Measurements from ENCODE around the gene MAP7D1.
A peak's percentile ranks its signal among the peaks of the same experiment; 100 is the strongest.

Gene MAP7D1

DNA sequence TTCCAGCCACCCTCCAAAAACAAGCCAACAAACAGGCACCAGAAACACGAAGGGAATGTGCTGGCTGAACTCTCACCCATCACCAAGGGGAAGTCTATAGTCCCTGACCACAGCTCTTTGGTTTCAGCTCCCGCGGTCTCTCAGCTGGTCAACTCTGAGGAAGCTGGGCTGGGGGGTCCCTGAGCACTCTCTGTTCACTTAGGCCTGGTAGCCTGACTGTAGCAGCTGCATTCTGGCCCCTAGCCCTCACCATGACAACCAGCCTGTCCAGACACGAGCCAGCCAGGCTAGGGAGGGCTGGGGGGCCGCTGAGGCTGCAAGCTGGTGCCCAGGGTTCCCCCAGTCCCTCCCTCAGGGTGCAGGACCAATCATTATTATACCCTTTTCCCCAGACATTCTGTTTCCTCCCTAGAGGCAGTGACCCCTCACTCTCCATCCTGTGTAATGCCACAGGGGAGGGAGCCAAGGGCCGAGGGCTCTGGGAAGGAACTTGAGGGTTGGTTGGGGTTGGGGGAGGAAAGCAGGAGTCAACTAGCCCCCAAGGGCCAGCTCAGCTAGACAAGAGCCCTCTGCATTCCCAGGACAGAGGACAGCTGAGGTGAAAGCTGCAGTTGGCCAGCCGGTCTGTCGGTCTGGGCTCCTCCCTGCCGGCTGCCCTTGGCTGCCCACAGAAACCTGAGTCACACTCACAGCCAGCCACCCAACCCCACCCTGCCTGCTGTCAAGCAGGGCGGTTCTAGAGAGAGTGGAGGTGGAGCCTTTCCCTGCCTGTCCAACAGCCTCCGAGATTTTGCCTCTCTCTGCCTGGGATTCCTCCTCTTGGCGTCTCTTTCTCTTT lies 5.4 kb upstream of the MAP7D1 start:
- DNase-seq: peak; percentile 63 to 98 (median 85)
- intact Hi-C loops (cut with DNase I): loop anchor here (10.0 kb wide), 1 partner anchor 214 kb away; no protein-coding TSS in a partner anchor

- DNase-seq: no peak
- intact Hi-C loops (cut with DNase I): loop anchor here (10.0 kb wide), 1 partner anchor 214 kb away; no protein-coding TSS in a partner anchor
Measured at GRCh38 chr1:36151134-36151844, 4.7 kb upstream of the MAP7D1 start.

- intact Hi-C loops (cut with DNase I): loop anchor here (10.0 kb wide), 1 partner anchor 213 kb away; no protein-coding TSS in a partner anchor
- DNase-seq: peak in 1 of 10 donors; percentile 63
Measured at GRCh38 chr1:36151845-36152203, 4.1 kb upstream of the MAP7D1 start.

GRCh38 chr1:36153476-36153875 lies 2.5 kb upstream of the MAP7D1 start:
- intact Hi-C loops (cut with DNase I): loop anchor here (10.0 kb wide), 1 partner anchor 211 kb away; no protein-coding TSS in a partner anchor
- DNase-seq: peak in 2 of 10 donors; percentile 0 to 55

- peak in 2 of 10 donors; percentile 23 to 60 for DNase-seq
- intact Hi-C loops (cut with DNase I): loop anchor here (10.0 kb wide), 1 partner anchor 210 kb away; no protein-coding TSS in a partner anchor
Measured at GRCh38 chr1:36154335-36154734, 1.6 kb upstream of the MAP7D1 start.

DNA sequence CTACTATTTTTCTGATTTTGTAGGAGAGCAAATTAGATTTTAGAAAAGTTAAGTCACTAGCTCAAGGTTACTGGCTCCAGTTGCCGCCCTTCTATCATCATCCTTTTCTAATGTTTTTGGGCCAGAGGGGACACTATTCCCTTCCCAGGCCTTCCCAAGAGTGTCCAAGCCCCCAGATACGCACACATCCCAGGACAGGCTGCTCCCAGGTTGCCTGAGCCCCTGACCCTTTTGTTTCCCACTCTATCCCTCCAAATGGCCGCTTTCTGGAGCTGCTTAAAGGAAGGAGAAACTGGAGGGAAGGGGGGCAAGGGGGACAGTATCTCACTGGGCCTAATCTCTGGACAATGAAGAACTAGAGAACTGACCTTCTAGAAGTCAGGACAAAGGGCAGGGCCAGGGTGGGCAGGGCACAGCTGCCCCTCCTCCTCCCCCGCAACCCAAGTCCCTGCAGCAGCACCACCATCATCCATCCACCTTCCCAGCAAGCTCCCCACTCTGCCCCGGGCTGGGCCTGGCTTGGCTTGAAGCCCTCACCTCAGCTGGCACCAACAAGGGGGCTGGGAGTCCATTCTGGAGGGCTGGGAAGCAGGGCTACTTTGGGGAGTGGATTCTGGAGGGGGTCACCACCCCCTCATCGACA lies 1.1 kb upstream of the MAP7D1 start:
- intact Hi-C loops (cut with DNase I): loop anchor here (10.0 kb wide), 1 partner anchor 210 kb away; no protein-coding TSS in a partner anchor
- peak in 2 of 10 donors; percentile 78 to 87 for DNase-seq

GRCh38 chr1:36156329-36157114 lies 562 bp downstream of the MAP7D1 start:
- intact Hi-C loops (cut with DNase I): loop anchor here (10.0 kb wide), 1 partner anchor 208 kb away; no protein-coding TSS in a partner anchor
- peak; percentile 72 to 97 (median 76) for DNase-seq

DNA sequence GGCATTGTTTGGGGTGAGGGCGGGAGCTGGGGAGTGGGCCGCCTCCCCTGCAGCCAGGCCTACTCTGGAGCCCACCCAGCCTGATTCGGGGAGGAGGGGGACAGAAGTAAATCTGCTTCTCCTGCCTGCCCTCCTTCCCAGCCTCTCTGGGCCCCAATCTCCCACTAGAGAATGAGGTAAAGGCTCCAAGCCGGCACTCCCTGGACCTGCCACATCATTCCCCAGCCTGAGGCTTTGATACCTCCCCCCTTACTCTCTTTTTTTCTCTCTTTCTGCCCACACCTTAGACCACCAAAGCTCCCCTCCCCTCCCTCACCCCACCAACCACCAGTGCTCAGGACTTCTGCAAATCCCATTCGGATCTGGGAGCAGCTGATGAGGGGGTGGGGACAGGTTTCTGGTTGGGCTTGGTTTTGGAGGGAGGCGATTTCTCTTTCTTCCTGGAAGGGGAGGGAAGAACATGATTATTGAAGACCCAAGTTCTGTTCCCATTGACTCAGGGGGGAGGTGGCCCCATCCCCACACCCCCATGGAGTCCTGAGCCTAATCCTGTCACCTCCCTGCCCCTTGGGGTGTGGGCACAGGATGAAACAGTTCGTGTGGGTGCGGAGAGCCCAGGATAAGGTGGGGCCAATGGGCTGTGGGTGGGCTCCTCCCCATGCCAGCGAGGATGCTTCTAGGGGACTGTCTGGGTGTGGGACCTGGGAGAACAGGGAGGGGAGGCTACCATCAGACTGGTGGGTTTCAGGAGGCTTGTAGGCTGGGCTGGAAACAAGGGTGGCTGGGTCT lies 1.3 kb downstream of the MAP7D1 start:
- peak in 2 of 10 donors; percentile 73 to 88 for DNase-seq
- intact Hi-C loops (cut with DNase I): loop anchor here (10.0 kb wide), 1 partner anchor 207 kb away; no protein-coding TSS in a partner anchor

GRCh38 chr1:36157973-36158826 lies 2.2 kb downstream of the MAP7D1 start:
- intact Hi-C loops (cut with DNase I): loop anchor here (10.0 kb wide), 1 partner anchor 207 kb away; no protein-coding TSS in a partner anchor
- DNase-seq: peak in 2 of 10 donors; percentile 1 to 70

DNA sequence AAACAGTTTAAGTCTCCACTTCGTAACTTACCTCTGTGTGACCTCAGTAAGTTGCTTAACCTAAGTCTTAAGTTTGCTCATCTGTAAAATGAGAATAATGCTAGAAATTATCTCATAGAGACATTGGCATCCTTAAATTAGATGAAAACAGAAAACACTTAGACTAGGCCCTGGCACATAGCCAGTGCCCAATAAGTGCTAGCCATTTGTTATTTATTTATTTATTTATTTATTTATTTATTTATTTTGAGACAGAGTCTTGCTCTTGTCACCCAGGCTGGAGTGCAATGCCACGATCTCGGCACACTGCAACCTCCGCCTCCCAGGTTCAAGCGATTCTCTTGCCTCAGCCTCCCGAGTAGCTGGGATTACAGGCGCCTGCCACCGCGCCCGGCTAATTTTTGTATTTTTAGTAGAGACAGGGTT lies 2.9 kb downstream of the MAP7D1 start:
- intact Hi-C loops (cut with DNase I): loop anchor here (10.0 kb wide), 1 partner anchor 206 kb away; no protein-coding TSS in a partner anchor
- DNase-seq: peak in 2 of 10 donors; percentile 24 to 36

- peak in 7 of 10 donors; percentile 37 to 96 (median 73) for DNase-seq
- intact Hi-C loops (cut with DNase I): loop anchor here (10.0 kb wide), 1 partner anchor 205 kb away; no protein-coding TSS in a partner anchor
Measured at GRCh38 chr1:36159614-36160387, 3.8 kb downstream of the MAP7D1 start.

DNA sequence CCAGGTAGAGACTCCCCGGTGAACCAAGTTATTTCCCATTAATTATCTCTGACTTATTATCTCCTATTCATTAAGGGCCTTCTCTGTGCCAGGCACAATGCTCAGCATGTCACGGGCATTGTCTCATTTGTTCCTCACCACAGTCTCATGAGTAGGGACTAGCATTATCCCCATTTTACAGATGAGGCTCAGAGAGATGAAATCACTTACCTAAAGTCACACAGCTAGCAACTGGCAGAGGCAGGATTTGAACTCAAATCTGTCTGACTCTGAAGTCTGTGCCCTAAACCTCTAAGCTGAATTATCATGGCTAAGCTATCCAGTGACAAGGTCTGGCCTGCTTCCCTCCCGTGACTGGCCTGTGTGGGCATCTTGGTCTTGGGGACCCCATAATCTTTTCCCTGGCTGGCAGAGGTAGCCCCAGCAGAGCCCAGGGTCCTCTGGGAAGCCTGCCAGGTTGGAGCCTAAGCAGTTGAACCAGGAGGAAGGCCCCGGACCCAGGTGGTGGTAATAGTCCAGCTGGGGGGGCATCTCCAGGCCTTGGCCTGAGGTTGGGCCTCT lies 4.5 kb downstream of the MAP7D1 start:
- intact Hi-C loops (cut with DNase I): no loop called here
- DNase-seq: no peak

DNA sequence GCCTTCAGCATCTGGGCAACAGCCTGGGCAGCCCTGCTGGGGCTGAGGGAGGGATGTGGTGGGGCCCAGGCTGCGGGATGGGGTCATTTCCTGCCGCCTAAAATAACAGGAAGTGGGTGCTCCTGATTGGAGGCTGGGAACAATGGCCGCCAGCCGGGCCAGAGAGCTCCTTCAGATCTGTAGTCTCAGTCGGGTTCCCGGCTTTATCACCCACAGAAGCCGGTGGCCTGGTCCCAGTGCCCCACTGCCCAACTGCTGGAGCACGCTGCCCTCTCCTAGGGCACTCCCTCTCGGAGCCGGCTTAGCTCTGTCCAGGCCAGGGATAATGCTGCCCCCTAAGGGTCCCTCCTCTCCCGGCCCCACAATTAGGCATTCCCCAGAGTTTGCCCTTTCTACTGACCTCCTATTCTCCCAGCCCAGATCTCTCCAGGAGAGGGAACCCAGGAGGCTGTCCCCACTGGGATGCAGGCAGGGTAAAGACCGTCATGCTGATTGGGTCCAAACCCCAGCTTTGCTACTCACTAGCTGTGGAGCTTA lies 5.1 kb downstream of the MAP7D1 start:
- DNase-seq: peak in 7 of 10 donors; percentile 42 to 94 (median 59)

DNA sequence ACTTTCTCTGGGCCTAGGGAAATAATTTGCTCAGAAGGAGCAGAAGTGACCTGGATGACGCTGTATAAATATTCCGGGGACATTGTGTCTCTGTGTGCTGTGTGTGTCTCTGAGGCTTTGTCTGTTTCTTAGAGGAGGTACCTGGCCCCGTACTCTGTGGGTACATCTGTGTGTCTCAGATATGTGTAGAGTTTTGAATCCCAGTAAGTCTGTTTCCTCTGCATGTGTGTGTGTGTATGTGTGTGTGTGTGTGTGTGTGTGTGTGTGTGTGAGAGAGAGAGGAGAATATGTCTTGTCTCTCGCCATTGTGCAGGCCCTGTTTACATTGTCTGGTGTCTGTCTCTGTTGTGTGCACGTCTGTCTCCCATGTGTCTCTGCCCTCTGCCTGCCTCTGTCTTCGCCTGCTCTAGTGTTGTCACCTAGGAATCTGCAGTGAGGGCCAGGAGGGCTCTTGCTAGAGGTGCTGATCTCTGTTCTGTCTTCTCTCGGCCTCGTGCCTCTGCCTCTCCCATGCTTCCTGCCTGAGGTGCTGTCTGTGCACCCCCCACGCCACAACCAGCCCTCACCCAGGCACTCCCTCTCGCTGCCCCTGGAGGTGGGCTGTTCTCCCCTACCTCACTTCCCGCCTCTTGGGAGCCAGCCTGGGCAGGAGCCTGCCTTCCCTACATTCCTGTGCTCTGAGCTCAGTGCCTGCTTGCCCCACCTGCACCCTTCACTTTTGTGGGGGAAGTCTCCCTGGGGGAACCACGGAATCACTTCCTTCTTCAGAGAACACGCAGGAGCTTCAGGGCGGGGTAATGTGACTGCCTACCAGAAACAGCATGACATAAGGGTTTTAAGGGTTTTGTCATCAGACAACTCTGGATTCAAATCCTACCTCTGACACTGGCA lies 5.9 kb downstream of the MAP7D1 start:
- intact Hi-C loops (cut with DNase I): no loop called here
- DNase-seq: peak in 2 of 10 donors; percentile 55 to 79

More for the DNA sequence above, 5.1 kb downstream of the MAP7D1 start:
- intact Hi-C loops (cut with DNase I): no loop called here

- peak in 3 of 10 donors; percentile 0 to 14 (median 2) for DNase-seq
Measured at GRCh38 chr1:36162680-36163239, 6.8 kb downstream of the MAP7D1 start.

More at GRCh38 chr1:36162680-36163239, 6.8 kb downstream of the MAP7D1 start:
- intact Hi-C loops (cut with DNase I): no loop called here
